ENCODE data around the gene DPY19L3.
"Not testable (repeated sequence)": the region's sequence is repeated elsewhere in the genome, so short reads cannot be mapped to it uniquely, and the experiment has no call there.

Gene DPY19L3
- 19.7 reads per million, percentile 46 among the genes with 10 or more reads in this experiment for total RNA-seq

DNA sequence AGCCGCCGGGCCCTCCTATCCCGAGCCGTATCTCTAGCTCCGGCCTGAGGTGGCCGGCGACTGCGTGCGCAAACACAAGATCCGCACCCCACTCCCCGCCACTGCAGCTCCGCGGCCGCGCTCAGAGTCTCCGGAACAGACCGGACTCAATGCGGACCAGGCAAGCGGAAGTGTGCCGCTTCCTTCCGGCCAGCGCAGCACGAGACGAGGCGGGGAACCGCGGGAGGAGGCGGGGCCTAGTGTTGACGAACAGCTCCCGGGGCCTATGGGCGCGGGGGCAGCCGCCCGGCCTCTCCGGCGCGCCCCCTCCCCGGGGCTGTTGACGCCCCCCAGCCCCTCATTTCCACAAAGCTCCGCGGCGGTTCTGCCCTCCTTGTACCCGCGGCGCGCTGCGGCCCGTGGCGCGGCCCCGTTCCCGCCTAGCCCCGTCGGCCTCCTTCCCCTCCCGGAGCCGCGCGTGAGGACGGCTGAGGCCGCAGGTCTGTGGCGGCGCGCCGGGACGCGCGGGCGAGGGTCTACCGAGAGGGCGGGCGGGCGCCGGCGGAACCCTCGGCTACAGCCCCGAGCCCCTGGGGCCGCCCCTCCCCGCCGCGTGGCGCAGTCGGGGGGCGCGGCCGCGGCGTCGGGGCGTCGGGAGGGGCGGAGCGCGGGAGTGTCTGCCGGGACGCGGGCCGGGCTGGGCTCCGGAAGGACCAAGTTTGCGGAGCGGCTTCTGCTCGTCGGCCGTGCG is at the start of gene DPY19L3:
DPY19L3 (plus strand) TSS at position 340 of the 730 bp plus-strand sequence. CDS start 2,484 bp downstream, outside the sequence.
- peak; percentile 76 for DNase-seq

DNA sequence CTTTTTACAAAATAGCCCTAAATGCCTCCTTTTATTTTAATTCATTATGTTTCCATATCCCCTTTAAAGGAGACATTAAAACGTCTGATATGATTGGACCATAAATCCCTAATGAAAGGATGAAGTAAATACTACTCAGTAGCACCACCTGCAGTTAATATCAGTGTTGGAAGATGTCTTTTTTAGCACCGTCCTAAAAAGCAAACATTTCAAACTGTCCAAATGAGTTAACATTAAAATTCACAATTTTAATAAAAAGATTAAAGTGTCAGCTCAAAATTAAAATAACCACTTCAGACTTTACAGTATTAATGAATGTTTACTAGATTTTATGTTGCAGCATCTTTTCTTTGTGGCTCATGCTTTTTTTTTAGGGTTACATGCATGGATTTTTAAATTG is 47.9 kb upstream of the DPY19L3 start:
- DNase-seq: no peak

GRCh38 chr19:32358321-32358720 is 47.2 kb upstream of the DPY19L3 start:
- DNase-seq: no peak

GRCh38 chr19:32359581-32359980 is 46.0 kb upstream of the DPY19L3 start:
- DNase-seq: no peak

DNA sequence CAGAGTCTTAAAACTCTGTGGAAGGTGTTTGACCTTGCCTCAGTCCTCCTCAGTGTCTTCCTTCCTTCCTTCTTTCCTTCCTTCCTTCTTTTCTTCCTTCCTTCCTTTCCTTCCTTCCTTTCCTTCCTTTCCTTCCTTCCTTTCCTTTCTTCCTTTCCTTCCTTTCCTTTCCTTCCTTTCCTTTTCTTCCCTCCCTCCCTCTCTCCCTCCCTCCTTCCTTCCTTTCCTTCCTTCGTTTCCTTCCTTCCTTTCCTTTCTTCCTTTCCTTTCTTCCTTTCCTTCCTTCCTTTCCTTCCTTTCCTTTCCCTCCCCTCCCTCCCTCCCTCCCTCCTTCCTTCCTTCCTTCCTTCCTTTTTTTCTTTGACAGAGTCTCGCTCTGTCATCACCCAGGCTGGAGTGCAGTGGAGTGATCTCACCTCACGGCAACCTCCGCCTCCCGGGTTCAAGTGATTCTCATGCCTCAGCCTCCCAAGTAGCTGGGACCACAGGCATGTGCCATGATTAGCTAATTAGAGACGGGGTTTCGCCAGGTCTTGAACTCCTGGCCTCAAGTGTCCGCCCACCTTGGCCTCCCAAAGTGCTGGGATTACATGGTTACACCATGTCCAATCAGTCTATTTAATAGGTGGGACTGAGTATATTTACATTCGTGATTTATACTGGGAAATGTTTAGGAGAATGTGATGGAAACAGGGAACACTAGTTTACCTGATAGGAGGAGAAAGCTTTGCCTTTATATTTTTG is 43.8 kb upstream of the DPY19L3 start:
- no peak for DNase-seq

- no peak for DNase-seq
Observed at GRCh38 chr19:32362318-32362691, 43.3 kb upstream of the DPY19L3 start.

GRCh38 chr19:32363175-32363574 is 42.4 kb upstream of the DPY19L3 start:
- DNase-seq: no peak

GRCh38 chr19:32363632-32364031 is 41.9 kb upstream of the DPY19L3 start:
- DNase-seq: no peak

- DNase-seq: no peak
Observed at GRCh38 chr19:32364040-32364439, 41.5 kb upstream of the DPY19L3 start.

DNA sequence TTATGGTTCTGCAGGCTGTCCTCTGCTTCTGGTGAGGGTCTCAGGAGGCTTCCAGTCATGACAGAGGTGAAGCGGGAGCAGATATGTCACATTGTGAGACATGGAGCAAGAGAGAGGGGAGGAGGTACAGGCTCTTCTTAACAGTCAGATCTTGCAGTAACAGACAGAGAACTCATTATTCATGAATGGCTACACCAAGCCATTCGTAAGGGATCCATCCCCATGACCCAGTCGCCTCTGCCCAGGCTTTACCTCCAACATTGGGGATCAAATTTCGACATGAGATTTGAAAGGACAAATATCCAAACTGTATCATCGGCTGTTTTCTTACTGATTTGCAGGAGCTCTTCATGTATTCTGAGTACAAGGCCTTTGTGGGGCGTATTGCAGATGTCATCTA is 38.5 kb upstream of the DPY19L3 start:
- DNase-seq: no peak

GRCh38 chr19:32367948-32368536 is 37.5 kb upstream of the DPY19L3 start:
- no peak for DNase-seq

DNA sequence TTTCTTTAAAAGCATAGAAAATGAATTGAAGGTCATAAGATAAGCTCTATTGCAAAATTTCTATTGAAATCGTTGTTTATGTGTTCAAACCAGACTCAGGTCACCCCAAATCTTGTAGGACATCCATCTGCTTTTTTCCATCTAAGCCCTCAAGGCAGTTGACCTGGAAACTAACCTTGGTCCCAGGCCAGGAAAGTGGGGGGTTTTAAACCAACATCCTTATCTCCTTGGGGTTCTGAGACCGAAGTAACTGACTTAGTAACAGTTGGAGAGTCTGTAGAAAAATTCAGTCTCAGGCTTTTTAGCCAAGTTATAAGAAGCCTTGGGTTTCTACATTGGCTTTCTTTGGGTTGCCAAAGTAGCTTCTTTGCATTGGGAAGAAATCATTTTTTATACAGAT is 36.8 kb upstream of the DPY19L3 start:
- DNase-seq: no peak

GRCh38 chr19:32372726-32373517 is 32.6 kb upstream of the DPY19L3 start:
- DNase-seq: no peak

DNA sequence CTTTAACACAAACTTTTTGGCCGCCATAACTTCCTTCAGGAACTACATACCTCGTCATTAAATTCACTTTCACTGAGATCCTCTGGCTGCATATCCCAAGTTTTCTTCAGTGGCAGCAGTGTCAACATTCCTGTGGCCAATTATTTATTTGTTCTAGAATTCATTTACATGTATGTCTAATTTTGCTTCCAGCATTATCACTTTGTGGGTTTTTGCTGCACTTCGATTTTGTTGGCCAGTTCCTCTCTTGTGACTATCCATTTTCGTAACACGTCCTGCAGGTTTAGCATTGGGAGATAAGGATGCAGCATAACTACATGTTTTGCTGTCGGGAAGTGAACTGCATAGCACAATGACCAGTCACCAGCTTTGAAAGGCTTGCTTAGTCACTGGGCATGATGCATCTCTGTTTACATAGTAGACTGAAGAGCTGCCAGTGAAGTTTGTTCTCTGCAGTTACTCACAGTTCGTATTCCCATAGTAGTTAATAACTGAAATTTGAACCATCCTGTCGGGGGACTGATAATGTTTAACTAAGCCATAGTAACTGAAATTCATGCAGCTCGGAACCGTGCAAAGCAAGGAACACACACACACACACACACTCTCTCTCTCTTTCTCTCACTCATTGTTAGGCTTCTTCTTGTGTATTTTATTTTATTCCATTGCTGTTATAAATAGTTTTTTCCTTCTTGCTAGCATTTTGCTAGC is 31.8 kb upstream of the DPY19L3 start:
- no peak for DNase-seq

DNA sequence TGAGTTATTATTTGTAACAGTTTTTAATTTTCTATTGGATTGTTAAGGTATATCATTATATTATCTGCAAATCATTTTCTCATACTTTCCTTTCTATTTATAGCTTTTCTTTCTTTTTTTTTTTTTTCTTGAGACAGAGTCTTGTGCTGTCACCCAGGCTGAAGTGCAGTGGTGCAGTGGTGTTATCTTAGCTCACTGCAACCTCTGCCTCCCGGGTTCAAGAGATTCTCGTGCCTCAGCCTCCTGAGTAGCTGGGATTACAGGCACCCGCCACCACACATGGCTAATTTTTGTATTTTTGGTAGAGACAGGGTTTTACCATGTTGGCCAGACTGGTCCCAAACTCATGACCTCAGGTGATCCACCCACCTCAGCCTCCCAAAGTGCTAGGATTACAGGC is 31.2 kb upstream of the DPY19L3 start:
- DNase-seq: not testable (repeated sequence)

DNA sequence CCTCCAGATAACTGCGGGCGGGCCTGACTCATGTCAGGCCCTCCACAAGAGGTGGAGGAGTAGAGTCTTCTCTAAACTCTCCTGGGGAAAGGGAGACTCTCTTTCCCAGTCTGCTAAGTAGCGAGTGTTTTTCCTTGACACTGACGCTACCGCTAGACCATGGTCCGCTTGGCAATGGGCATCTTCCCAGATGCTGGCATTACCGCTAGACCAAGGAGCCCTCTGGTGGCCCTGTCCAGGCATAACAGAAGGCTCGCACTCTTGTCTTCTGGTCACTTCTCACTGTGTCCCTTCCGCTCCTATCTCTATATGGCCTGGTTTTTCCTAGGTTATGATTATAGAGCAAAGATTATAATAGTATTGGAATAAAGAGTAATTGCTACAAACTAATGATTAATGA is 28.5 kb upstream of the DPY19L3 start:
- DNase-seq: not testable (repeated sequence)

DNA sequence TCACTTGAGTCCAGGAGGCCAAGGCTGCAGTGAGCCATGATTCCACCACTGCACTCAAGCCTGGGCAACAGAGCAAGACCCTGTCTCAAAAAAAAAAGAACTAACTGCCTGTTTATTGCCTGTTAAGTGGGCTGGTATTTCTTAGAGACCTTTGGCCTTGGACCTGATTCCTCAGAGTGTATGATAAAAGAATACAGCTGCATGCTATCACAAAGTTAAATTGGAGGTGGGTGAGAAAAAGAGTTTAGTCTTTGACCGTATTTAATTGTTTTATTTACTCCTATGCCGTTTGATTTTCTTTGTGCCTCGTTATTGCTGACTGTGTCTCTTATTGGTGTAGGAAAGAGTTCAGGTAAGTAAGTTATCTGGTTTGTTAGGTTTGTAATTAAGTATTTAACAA is 25.3 kb upstream of the DPY19L3 start:
- no peak for DNase-seq

DNA sequence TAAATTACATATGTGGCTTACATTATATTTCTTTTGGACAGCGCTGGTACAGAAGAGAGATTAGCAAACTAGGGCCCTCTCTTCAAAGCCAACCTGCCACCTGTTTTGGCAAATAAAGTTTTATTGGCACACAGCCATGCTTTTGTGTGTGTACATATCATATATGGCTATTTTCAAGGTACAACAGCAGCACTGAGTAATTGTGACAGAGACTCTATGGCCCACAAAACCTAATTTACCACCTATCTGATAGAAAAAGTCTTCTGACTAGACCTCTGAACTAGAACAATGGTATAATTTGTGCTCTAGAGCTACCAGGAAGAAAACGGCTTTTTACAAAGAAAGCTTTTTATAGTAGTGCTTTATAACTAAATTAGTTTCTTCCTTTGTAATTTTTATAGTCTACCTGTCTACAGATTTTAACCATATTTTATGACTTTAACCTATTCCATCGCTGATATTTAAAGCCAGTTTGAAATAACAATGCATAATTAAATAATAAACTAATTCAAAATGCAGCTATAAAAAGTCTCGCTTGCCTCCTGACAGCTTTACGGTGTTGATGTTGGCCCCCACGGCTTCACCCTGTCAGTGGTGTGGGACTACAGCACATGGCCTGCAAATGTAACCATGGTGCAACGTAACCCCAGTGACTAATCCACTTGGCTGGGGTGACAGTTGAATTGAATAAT is 17.7 kb upstream of the DPY19L3 start:
- no peak for DNase-seq

GRCh38 chr19:32388393-32388855 is 17.1 kb upstream of the DPY19L3 start:
- DNase-seq: no peak

DNA sequence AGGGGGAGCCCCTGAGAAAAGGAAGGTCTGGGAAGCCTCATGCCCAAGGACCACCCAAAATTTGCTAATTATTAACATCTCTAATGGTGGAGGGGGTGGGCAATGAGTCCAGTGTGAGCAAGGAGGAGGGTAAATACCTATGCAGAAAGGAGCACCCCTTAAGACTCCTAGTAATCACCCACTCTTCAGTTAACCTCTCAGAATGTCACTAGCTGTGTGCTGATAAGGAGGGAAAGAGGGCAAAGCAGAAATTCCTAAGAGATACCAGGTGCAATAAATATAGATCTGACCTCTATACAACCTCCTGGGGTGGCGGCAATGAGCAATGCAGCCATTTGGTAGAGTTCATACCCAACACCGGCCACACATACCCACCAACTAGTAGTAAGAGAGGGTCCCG is 12.7 kb upstream of the DPY19L3 start:
- no peak for DNase-seq

DNA sequence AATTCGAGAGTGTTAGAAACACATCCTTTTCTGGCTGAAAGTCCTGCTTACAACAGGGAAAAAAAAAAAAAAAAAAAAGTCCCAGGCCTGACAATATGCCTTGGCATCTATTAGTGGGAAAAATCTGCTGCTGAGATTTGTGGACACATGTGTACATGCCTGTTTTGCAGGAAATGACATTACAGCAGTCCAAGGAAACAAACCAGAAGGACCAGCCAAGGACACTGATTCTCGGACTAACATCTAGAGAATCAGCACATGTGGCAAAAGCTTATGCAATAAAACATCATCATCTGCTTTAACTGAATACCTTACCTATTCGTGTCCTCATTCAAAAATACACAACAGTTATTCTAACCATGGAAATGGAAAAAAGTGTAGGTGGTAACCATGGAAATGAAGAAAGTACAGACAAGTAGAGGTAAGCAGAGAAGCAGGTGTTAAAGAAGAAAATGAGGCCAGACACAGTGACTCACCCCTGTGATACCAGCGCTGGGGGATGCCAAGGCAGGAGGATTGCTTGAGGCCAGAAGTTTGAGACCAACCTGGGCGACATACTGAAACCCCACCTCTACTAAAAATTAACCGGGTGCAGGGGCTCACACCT is 9.4 kb upstream of the DPY19L3 start:
- DNase-seq: no peak

All from effector CD4-positive, alpha-beta T cell (primary cell).